Skeletal muscle tissue (tissue), 4 donors: ENCODE data around the gene YTHDC1. TPM values are rescaled to one million over a fixed set of nuclear protein-coding genes. Genes with fewer than 3 reads are reported as not detected.
A peak's percentile ranks its signal among the peaks of the same experiment; 100 is the strongest.

Source experiments
- H3K27ac ChIP-seq: one replicate; pipeline ENCODE4 v1.7.0; 2013; ENCODE audit warnings: mild to moderate bottlenecking, low read depth, low read length, inconsistent platforms
- H3K27me3 ChIP-seq, 3 donors: one replicate each; pipeline ENCODE4 v1.7.0; 2013; ENCODE audit warnings: low read length in 3 of 3; ENCODE audit not compliant: control insufficient read depth in 3 of 3, insufficient read depth in 3 of 3
- H3K36me3 ChIP-seq, 3 donors: one replicate each; pipeline ENCODE4 v1.7.0; 2013; ENCODE audit warnings: low read length in 3 of 3; ENCODE audit not compliant: control insufficient read depth in 3 of 3, insufficient read depth in 3 of 3
- H3K4me1 ChIP-seq, 3 donors: one replicate each; pipeline ENCODE4 v1.7.0; 2013; ENCODE audit warnings: low read length in 3 of 3, mild to moderate bottlenecking in 3 of 3; ENCODE audit not compliant: control insufficient read depth in 3 of 3, insufficient read depth in 3 of 3
- H3K4me3 ChIP-seq, 3 donors: one replicate each; pipeline ENCODE4 v1.7.0; 2013; ENCODE audit warnings: low read length in 3 of 3
- H3K9ac ChIP-seq, 3 donors: one replicate each; pipeline ENCODE4 v1.7.0; 2013; ENCODE audit warnings: low read length in 3 of 3, mild to moderate bottlenecking in 3 of 3, moderate library complexity in 2 of 3, low read depth in 1 of 3
- H3K9me3 ChIP-seq, 3 donors: one replicate each; pipeline ENCODE4 v1.7.0; 2013; ENCODE audit warnings: low read length in 3 of 3; ENCODE audit not compliant: control insufficient read depth in 3 of 3
- total RNA-seq: library from RNA; depleted of rRNA; stranded (reverse); fragments of >200 nt; gene quantifications from one replicate; pipeline ENCODE4 v1.2.3, GENCODE V29; 2014
- donor health status: Osteomylitis.

YTHDC1 gene
- total RNA-seq, 1 donor from 2014 or later: 43.8 TPM

- Histone ChIP-seq H3K27ac (no peak overlapping the region), H3K36me3 (no peaks in the 10 kb centered on the region), H3K9me3 (no peaks in the 10 kb centered on the region), H3K9ac (no peak overlapping the region), H3K27me3 (peaks cover 0 to 7% (median 5%) of the 10 kb centered on the region in 3 donors), H3K4me1 (peaks cover 0 to 3% (median 3%) of the 10 kb centered on the region in 3 donors), H3K4me3 (peak overlapping the region; percentile 0 to 37 (median 29))
Observed at GRCh38 chr4:68375667-68376559, 26.0 kb upstream of the YTHDC1 start.

GRCh38 chr4:68373513-68373912 lies 23.6 kb upstream of the YTHDC1 start:
- H3K4me3 ChIP-seq: peak overlapping the region; percentile 66 to 71 (median 70)
- no peaks in the 10 kb centered on the region for H3K36me3 ChIP-seq
- H3K27me3 ChIP-seq: peaks cover 0 to 7% (median 3%) of the 10 kb centered on the region in 3 donors
- H3K27ac ChIP-seq: no peak overlapping the region
- no peaks in the 10 kb centered on the region for H3K9me3 ChIP-seq
- peaks cover 0 to 3% (median 3%) of the 10 kb centered on the region in 3 donors for H3K4me1 ChIP-seq
- H3K9ac ChIP-seq: peak overlapping the region in 2 of 3 donors; percentile 25 to 55

- Histone ChIP-seq H3K4me3 (no peak overlapping the region), H3K27ac (no peak overlapping the region), H3K36me3 (no peaks in the 10 kb centered on the region), H3K9me3 (no peaks in the 10 kb centered on the region), H3K9ac (no peak overlapping the region), H3K27me3 (peaks cover 0 to 7% (median 0%) of the 10 kb centered on the region in 3 donors), H3K4me1 (peaks cover 0 to 3% (median 3%) of the 10 kb centered on the region in 3 donors)
Observed at GRCh38 chr4:68372588-68372987, 22.7 kb upstream of the YTHDC1 start.

- no peak overlapping the region for H3K4me3 ChIP-seq
- H3K27ac ChIP-seq: no peak overlapping the region
- H3K36me3 ChIP-seq: no peaks in the 10 kb centered on the region
- H3K4me1 ChIP-seq: no peaks in the 10 kb centered on the region
- H3K9me3 ChIP-seq: no peaks in the 10 kb centered on the region
- H3K9ac ChIP-seq: no peak overlapping the region
- no peaks in the 10 kb centered on the region for H3K27me3 ChIP-seq
Observed at GRCh38 chr4:68369142-68369805, 19.4 kb upstream of the YTHDC1 start.

- Histone ChIP-seq H3K9ac (no peak overlapping the region), H3K36me3 (no peaks in the 10 kb centered on the region), H3K27me3 (no peaks in the 10 kb centered on the region), H3K27ac (no peak overlapping the region), H3K4me3 (no peak overlapping the region), H3K9me3 (no peaks in the 10 kb centered on the region), H3K4me1 (no peaks in the 10 kb centered on the region)
Observed at GRCh38 chr4:68368691-68369131, 18.8 kb upstream of the YTHDC1 start.

- H3K27me3 ChIP-seq: no peaks in the 10 kb centered on the region
- H3K36me3 ChIP-seq: no peaks in the 10 kb centered on the region
- no peak overlapping the region for H3K4me3 ChIP-seq
- H3K9ac ChIP-seq: no peak overlapping the region
- no peaks in the 10 kb centered on the region for H3K4me1 ChIP-seq
- no peak overlapping the region for H3K27ac ChIP-seq
- no peaks in the 10 kb centered on the region for H3K9me3 ChIP-seq
Observed at GRCh38 chr4:68367835-68368234, 17.9 kb upstream of the YTHDC1 start.

GRCh38 chr4:68366600-68366999 lies 16.7 kb upstream of the YTHDC1 start:
- Histone ChIP-seq H3K4me1 (no peaks in the 10 kb centered on the region), H3K27ac (no peak overlapping the region), H3K9ac (no peak overlapping the region), H3K9me3 (no peaks in the 10 kb centered on the region), H3K4me3 (no peak overlapping the region), H3K27me3 (no peaks in the 10 kb centered on the region), H3K36me3 (no peaks in the 10 kb centered on the region)

- Histone ChIP-seq H3K9ac (no peak overlapping the region), H3K9me3 (no peaks in the 10 kb centered on the region), H3K27me3 (no peaks in the 10 kb centered on the region)
Observed at GRCh38 chr4:68365068-68365467, 15.2 kb upstream of the YTHDC1 start.

GRCh38 chr4:68361146-68361589 lies 11.3 kb upstream of the YTHDC1 start:
- no peak overlapping the region for H3K4me3 ChIP-seq
- H3K9me3 ChIP-seq: no peaks in the 10 kb centered on the region
- H3K4me1 ChIP-seq: no peaks in the 10 kb centered on the region
- no peaks in the 10 kb centered on the region for H3K27me3 ChIP-seq
- no peaks in the 10 kb centered on the region for H3K36me3 ChIP-seq
- H3K9ac ChIP-seq: no peak overlapping the region
- no peak overlapping the region for H3K27ac ChIP-seq

More at GRCh38 chr4:68365068-68365467, 15.2 kb upstream of the YTHDC1 start:
- Histone ChIP-seq H3K36me3 (no peaks in the 10 kb centered on the region), H3K27ac (no peak overlapping the region), H3K4me1 (no peaks in the 10 kb centered on the region), H3K4me3 (no peak overlapping the region)
